ENCODE measurements around the gene CXCL12.

The CXCL12 gene

DNA sequence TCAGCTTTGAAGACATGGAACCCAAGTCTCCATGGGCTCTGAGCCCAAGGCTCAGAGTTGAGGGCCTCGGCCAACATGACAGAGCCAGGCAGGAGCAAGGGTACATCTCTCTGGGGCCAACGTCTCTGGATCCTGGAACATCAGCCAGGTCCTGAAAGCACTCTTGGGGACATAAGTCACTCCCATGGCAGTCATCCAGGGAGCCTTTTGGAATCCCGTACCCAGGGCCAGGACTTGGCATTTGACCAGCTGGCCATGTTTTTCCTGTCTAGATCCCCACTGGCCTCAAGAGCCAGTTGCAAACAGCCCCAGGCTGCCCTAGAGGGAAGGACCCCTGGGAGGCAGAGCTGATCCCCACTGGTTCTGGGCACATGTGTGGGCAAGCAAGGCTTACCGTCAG lies 4.3 kb upstream of the CXCL12 start:
- ChIA-PET CTCF (interaction anchor here (1.2 to 7.9 kb wide), 8 partner anchors 10 to 718 kb away, joined by 3 to 106 read pairs (median 9); no protein-coding TSS in a partner anchor), POLR2A (no interaction called here)
- no peak for DNase-seq (ENCODE audit: low read depth, low spot score)
- TF ChIP-seq, protein P1, sequence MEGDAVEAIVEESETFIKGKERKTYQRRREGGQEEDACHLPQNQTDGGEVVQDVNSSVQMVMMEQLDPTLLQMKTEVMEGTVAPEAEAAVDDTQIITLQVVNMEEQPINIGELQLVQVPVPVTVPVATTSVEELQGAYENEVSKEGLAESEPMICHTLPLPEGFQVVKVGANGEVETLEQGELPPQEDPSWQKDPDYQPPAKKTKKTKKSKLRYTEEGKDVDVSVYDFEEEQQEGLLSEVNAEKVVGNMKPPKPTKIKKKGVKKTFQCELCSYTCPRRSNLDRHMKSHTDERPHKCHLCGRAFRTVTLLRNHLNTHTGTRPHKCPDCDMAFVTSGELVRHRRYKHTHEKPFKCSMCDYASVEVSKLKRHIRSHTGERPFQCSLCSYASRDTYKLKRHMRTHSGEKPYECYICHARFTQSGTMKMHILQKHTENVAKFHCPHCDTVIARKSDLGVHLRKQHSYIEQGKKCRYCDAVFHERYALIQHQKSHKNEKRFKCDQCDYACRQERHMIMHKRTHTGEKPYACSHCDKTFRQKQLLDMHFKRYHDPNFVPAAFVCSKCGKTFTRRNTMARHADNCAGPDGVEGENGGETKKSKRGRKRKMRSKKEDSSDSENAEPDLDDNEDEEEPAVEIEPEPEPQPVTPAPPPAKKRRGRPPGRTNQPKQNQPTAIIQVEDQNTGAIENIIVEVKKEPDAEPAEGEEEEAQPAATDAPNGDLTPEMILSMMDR (IDR thresholded peaks at IDR 0.05; ENCODE audit: insufficient read depth, low read length, missing control alignments) = no peak
- no peak overlapping the region for H3K4me3 ChIP-seq (ENCODE audit: low read depth, low read length)

DNA sequence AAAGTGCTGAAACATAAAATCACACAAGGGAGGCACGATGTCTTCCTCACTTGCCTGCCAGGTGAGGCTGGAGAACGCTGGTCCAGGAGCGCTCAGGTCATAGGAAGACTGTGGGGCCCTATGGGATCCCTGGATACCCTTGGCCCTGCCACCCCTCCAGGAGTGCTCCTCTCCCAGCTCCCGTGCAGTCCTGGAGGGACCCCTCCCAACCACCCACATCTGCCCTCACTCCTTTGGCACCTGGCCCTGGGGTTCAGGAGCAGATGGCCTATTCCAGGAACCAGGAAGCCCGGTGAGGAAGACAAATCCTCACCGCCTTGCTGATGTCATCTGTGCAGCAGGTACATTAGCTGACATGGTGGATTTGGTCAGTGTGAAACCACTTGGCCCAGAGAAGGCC lies 3.7 kb upstream of the CXCL12 start:
- TF ChIP-seq, protein P1 (IDR thresholded peaks at IDR 0.05; ENCODE audit: insufficient read depth, low read length, missing control alignments) = no peak
- no peak overlapping the region for H3K4me3 ChIP-seq (ENCODE audit: low read depth, low read length)
- ChIA-PET CTCF (interaction anchor here (0.9 to 7.9 kb wide), 8 partner anchors 9 to 717 kb away, joined by 3 to 106 read pairs (median 6); no protein-coding TSS in a partner anchor), POLR2A (no interaction called here)
- no peak for DNase-seq (ENCODE audit: low read depth, low spot score)

DNA sequence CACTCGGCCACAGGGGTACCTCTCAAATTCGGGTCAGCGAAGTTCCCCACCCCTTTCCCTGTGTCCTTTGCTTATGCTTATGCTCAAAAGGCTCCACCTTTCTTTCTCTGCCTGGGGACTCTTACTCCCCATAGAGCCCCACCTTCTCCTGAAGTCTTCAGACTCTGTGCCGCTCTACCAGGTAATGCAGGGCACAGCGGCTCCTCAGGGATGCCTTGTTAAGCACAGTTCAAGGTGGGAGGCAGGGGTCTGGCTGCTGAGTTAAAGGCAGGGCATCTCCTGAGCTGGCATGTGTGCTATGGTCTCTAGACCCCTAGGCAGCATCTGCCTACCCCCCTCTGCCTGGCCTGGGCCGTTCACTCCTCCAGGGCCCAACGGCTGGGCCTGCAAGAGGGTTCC lies 3.0 kb upstream of the CXCL12 start:
- H3K4me3 ChIP-seq (ENCODE audit: low read depth, low read length) = no peak overlapping the region
- ChIA-PET CTCF (interaction anchor here (0.9 to 7.9 kb wide), 9 partner anchors 8 to 716 kb away, joined by 3 to 106 read pairs (median 19); no protein-coding TSS in a partner anchor), POLR2A (no interaction called here)
- TF ChIP-seq, protein P1 (IDR thresholded peaks at IDR 0.05; ENCODE audit: insufficient read depth, low read length, missing control alignments) = no peak
- DNase-seq (ENCODE audit: low read depth, low spot score) = no peak

DNA sequence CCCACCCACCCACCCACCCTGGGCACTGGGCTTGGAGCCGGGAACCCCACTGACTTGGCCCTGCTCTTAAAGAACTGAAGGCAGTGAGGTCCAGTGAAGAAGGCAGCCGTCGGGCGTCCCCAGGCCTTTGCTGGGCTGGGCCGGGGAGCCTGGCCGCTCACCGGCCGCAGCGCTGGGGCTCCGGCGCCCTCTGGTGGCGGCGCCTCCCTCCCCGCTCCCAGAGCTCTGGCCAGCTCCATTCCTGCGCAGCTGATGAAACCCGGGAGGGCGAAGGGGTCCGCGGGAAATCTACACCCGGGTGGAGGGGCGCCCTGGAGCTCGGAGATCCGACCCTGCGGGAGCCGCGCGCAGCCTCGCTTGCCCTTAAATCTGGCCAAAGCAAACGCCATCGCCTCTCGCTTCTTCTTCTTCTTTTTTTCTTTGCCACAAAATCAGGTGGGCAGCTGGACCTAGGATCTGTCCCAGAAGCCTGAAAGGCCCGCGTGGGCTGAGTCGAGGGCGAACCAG lies 1.7 kb upstream of the CXCL12 start:
- TF ChIP-seq, protein P1 (IDR thresholded peaks at IDR 0.05; ENCODE audit: insufficient read depth, low read length, missing control alignments) = peak; percentile 88
- peak overlapping the region; percentile 42 for H3K4me3 ChIP-seq (ENCODE audit: low read depth, low read length)
- DNase-seq (ENCODE audit: low read depth, low spot score) = no peak
- POLR2A ChIA-PET = interaction anchor here (0.6 to 1.6 kb wide), 2 partner anchors 200 to 696 kb away, joined by 3 to 5 read pairs; no protein-coding TSS in a partner anchor
- CTCF ChIA-PET = interaction anchor here (0.6 to 7.9 kb wide), 40 partner anchors 9 to 793 kb away, joined by 3 to 106 read pairs (median 4); no protein-coding TSS in a partner anchor

DNA sequence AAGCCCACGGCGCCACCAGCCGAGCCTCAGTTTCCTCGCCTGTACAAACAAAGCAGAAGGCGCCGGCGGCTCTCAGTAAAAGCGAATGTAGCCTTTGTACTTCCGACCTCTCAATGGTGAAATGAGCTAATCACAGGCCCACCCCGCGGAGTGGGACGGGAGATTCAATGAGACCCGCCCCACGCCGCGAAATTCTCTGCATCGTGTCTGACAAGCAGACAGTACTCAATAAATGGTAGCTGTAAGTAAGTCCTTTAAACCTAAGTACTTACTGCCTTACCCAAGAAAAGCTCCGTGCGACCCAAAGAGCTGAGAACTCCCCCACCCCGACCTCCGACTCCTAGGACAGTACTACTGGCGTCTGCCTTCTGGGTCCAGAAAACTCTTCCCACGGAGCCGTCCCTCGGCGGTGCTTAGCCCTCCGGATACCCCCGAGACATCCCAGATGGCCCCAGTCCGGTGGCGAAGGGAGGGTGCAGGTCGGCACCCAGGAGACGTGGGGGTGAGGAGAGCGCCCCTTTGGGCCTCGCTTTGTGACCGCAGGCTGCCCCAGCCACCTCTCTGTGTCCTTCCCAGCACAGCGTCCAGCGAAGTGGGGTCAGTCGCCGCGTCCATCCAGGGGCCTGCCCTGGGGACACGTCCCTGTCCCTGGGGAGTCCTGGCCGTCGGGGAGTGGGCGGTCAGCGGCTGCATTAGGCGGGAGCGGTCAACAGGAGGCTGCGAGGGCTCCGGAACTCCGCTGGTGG lies 972 bp upstream of the CXCL12 start:
- no peak for DNase-seq (ENCODE audit: low read depth, low spot score)
- CTCF ChIA-PET = interaction anchor here (0.6 to 7.9 kb wide), 32 partner anchors 8 to 792 kb away, joined by 3 to 106 read pairs (median 5); no protein-coding TSS in a partner anchor
- POLR2A ChIA-PET = interaction anchor here (1.6 kb wide), 1 partner anchor 695 kb away, joined by 5 read pairs; no protein-coding TSS in a partner anchor
- TF ChIP-seq, protein P1 (IDR thresholded peaks at IDR 0.05; ENCODE audit: insufficient read depth, low read length, missing control alignments) = no peak
- peak overlapping the region; percentile 89 for H3K4me3 ChIP-seq (ENCODE audit: low read depth, low read length)

DNA sequence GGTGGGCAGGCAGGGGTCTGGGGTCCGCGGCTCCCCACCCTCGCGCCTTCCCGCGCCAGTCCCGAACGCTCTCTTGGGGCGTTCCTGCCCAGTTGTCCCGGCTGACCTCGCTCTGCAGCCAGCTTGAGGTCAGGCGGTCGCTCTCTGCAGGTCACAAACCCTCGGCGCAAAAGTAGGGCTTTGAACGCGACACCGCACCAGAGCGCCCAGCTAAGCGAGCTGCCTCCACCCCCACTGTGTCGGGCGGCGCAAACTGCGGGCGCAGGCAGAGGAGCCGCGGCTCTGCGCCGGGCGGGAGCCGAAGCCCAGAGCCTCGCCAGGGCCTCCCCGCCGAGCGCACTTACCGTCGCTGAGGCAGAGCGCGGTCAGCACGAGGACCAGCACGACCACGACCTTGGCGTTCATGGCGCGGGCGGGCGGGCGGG lies 284 bp downstream of the CXCL12 start:
- peak overlapping the region; percentile 89 for H3K4me3 ChIP-seq (ENCODE audit: low read depth, low read length)
- DNase-seq (ENCODE audit: low read depth, low spot score) = no peak
- CTCF ChIA-PET = interaction anchor here (1.0 to 7.9 kb wide), 11 partner anchors 9 to 713 kb away, joined by 3 to 106 read pairs (median 8); no protein-coding TSS in a partner anchor
- POLR2A ChIA-PET = interaction anchor here (1.3 to 1.6 kb wide), 2 partner anchors 522 to 701 kb away, joined by 4 to 6 read pairs; no protein-coding TSS in a partner anchor
- TF ChIP-seq, protein P1 (IDR thresholded peaks at IDR 0.05; ENCODE audit: insufficient read depth, low read length, missing control alignments) = no peak

All from AG04449 (cell line).